DND-41 (cell line): ENCODE data around the gene RANBP17.

Experiments
- CTCF ChIP-seq: IDR thresholded peaks from 2 replicates; pipeline ENCODE4 v1.5.1; 2012; ENCODE audit warnings: borderline replicate concordance, low read length, moderate library complexity, mild to moderate bottlenecking; ENCODE audit not compliant: poor library complexity, severe bottlenecking; ENCODE audit errors: extremely low read depth
- EZH2 ChIP-seq: IDR thresholded peaks from 3 replicates; pipeline ENCODE4 v1.6.1; 2012; ENCODE audit warnings: borderline replicate concordance, low read depth, mild to moderate bottlenecking, moderate library complexity, low read length, inconsistent platforms; ENCODE audit not compliant: severe bottlenecking

- TF ChIP-seq CTCF: no peak
- TF ChIP-seq EZH2: no peak
Measured at GRCh38 chr5:171226864-171227263, 365.0 kb downstream of the RANBP17 start.
